ENCODE results near the gene CXCL16. TPM values are rescaled to one million over a fixed set of nuclear protein-coding genes. Genes with fewer than 3 reads are reported as not detected.

Gene CXCL16
- total and polyA plus RNA-seq, 2 of the 13 experiments (the other 11 are each of a cell fraction or from before 2014, with no cell fraction given): 9.4 to 101 TPM

GRCh38 chr17:4721203-4722135 lies 18.3 kb downstream of the CXCL16 start (continued):
- TF ChIP-seq ZFP1 (CRISPR knock-in tag; IDR thresholded peaks at IDR 0.05) (no peak), RFXANK (CRISPR knock-in tag; IDR thresholded peaks at IDR 0.05) (no peak), KLF15 (CRISPR knock-in tag; IDR thresholded peaks at IDR 0.05; ENCODE audit: borderline replicate concordance) (no peak), NCOA5 (CRISPR knock-in tag; IDR thresholded peaks at IDR 0.05) (no peak), IRX3 (CRISPR knock-in tag; IDR thresholded peaks at IDR 0.05; ENCODE audit: borderline replicate concordance, low read depth) (no peak), SKIL (CRISPR knock-in tag; IDR thresholded peaks at IDR 0.05; ENCODE audit: borderline replicate concordance) (no peak), ZNF12 (CRISPR knock-in tag; IDR thresholded peaks at IDR 0.05) (no peak; the same call in 1 of the 2 replicates), THAP8 (CRISPR knock-in tag; IDR thresholded peaks at IDR 0.05; ENCODE audit: borderline replicate concordance) (no peak), HNF4A (CRISPR knock-in tag; IDR thresholded peaks at IDR 0.05) (peak; percentile 75; the same call in 1 of the 2 replicates), ZNF780A (CRISPR knock-in tag; IDR thresholded peaks at IDR 0.05) (no peak), RORA (CRISPR knock-in tag; IDR thresholded peaks at IDR 0.05) (no peak), ZNF296 (CRISPR knock-in tag; conservative IDR thresholded peaks at IDR 0.05) (no peak), ZNF292 (CRISPR knock-in tag; IDR thresholded peaks at IDR 0.05; ENCODE audit: borderline replicate concordance, low read depth) (no peak), ZNF766 (CRISPR knock-in tag; IDR thresholded peaks at IDR 0.05; ENCODE audit: borderline replicate concordance) (no peak), ZNF232 (CRISPR knock-in tag; IDR thresholded peaks at IDR 0.05; ENCODE audit: borderline replicate concordance) (no peak), NCOR1 (IDR thresholded peaks at IDR 0.05; ENCODE audit: borderline replicate concordance, low read length) (no peak; the same call in 1 of the 2 replicates), TFE3 (CRISPR knock-in tag; IDR thresholded peaks at IDR 0.05) (peak; percentile 94), HOXD1 (CRISPR knock-in tag; IDR thresholded peaks at IDR 0.05) (no peak), SMARCE1 (IDR thresholded peaks at IDR 0.05; ENCODE audit: borderline replicate concordance) (no peak), GPN1 (CRISPR knock-in tag; IDR thresholded peaks at IDR 0.05; ENCODE audit: borderline replicate concordance) (no peak), PAXIP1 (CRISPR knock-in tag; conservative IDR thresholded peaks at IDR 0.05) (peak; percentile 79), ZZZ3 (CRISPR knock-in tag; IDR thresholded peaks at IDR 0.05; ENCODE audit: borderline replicate concordance) (0 out of 2 replicates have a peak, but pooled peaks have one; percentile 36)

All from HepG2 (cell line).